A673 (cell line): ENCODE data around the gene CSNK1D. TPM values are rescaled to one million over a fixed set of nuclear protein-coding genes. Genes with fewer than 3 reads are reported as not detected.

ENCODE experiments used
- BruUV-seq: library from RNA; stranded (reverse); fragments of 400-500 nt; replicated peaks from 2 replicates; lab custom pipeline; 2021; lab: Mats Ljungman, UMichigan
- CTCF ChIA-PET: fragments of 300-600 bp; sonication (Branson Sonifier 250); formaldehyde crosslinking; loops from one replicate; lab custom pipeline; 2022; ENCODE audit warnings: antibody characterized with exemption; lab: Charles Lee
- POLR2A ChIA-PET: fragments of 300-600 bp; sonication (Branson Sonifier 250); formaldehyde crosslinking; loops from one replicate; lab custom pipeline; 2022; ENCODE audit warnings: antibody characterized with exemption; ENCODE audit not compliant: low non-redundant PET; lab: Charles Lee
- DNase-seq: peaks from one replicate; pipeline ENCODE4 v3.0.0-alpha.2; 2015; ENCODE audit warnings: low spot score
- H3K27ac ChIP-seq: fragments of 200-600 bp; sonication (generic); 2 replicates; pipeline ENCODE4 v1.5.1; 2016; ENCODE audit warnings: mixed run types, low read depth, mild to moderate bottlenecking, mixed read lengths, antibody characterized with exemption, low read length; ENCODE audit not compliant: poor library complexity, severe bottlenecking
- H3K27me3 ChIP-seq: fragments of 200-600 bp; sonication (generic); replicated peaks from 2 replicates; pipeline ENCODE4 v1.6.1; 2017; ENCODE audit warnings: mixed run types, low read depth, mild to moderate bottlenecking, mixed read lengths, antibody characterized with exemption, low read length; ENCODE audit not compliant: insufficient read depth, poor library complexity
- H3K36me3 ChIP-seq: fragments of 200-600 bp; sonication (generic); 2 replicates; pipeline ENCODE4 v1.6.1; 2016; ENCODE audit warnings: mixed run types, mild to moderate bottlenecking, mixed read lengths, antibody characterized with exemption, low read length; ENCODE audit not compliant: insufficient read depth, poor library complexity, severe bottlenecking
- H3K4me1 ChIP-seq: fragments of 200-600 bp; sonication (generic); 2 replicates; pipeline ENCODE4 v1.6.1; 2017; ENCODE audit warnings: mixed run types, mild to moderate bottlenecking, mixed read lengths, antibody characterized with exemption, low read length; ENCODE audit not compliant: insufficient read depth, poor library complexity, severe bottlenecking
- H3K4me3 ChIP-seq: fragments of 200-600 bp; sonication (generic); 2 replicates; pipeline ENCODE4 v1.5.1; 2016; ENCODE audit warnings: low read depth, mixed run types, mild to moderate bottlenecking, mixed read lengths, low read length; ENCODE audit not compliant: poor library complexity, severe bottlenecking
- H3K9me3 ChIP-seq: fragments of 200-600 bp; sonication (generic); 2 replicates; pipeline ENCODE4 v1.6.1; 2016; ENCODE audit warnings: mixed run types, low read depth, mild to moderate bottlenecking, mixed read lengths, antibody characterized with exemption, low read length; ENCODE audit not compliant: poor library complexity, severe bottlenecking
- CTCF ChIP-seq: fragments of 300-800, 200-600 bp; sonication (generic); conservative IDR thresholded peaks from 2 replicates; pipeline ENCODE4 v1.5.1; 2017; ENCODE audit warnings: low read depth, mild to moderate bottlenecking, antibody characterized with exemption, low read length, moderate library complexity, mixed read lengths
- EZH2 ChIP-seq: fragments of 200-600 bp; sonication (generic); IDR thresholded peaks from 2 replicates; pipeline ENCODE4 v1.6.1; 2017; ENCODE audit warnings: borderline replicate concordance, low read depth, mild to moderate bottlenecking, mixed read lengths, antibody characterized with exemption, low read length; ENCODE audit not compliant: poor library complexity, severe bottlenecking
- intact Hi-C: fragments of 100-400 bp; cut with micrococcal nuclease; formaldehyde crosslinking; loops from one replicate; pipeline ENCODE4 v1.10.0; 2022; ENCODE audit not compliant: unreplicated experiment
- total RNA-seq: library from RNA; stranded (reverse); gene quantifications from 2 replicates; pipeline ENCODE4 v1.2.3, GENCODE V29; 2021

Gene CSNK1D
- total RNA-seq, 1 experiment from 2014 or later = 150 TPM

- POLR2A ChIA-PET = interaction anchor here (0.5 kb wide), 1 partner anchor 16 kb away, joined by 12 read pairs; no protein-coding TSS in a partner anchor
- intact Hi-C loops = no loop called here
- Histone ChIP-seq H3K9me3 (no peaks in the 10 kb centered on the region), H3K4me1 (peaks cover 20% of the 10 kb centered on the region), H3K36me3 (peaks cover 91% of the 10 kb centered on the region), H3K27me3 (no peaks in the 10 kb centered on the region), H3K4me3 (no peak overlapping the region), H3K27ac (no peak overlapping the region)
- BruUV-seq = no TSS peak
- CTCF ChIA-PET = no interaction called here
- no peak for DNase-seq
- TF ChIP-seq CTCF = no peak
- no peak for TF ChIP-seq EZH2
Measured at GRCh38 chr17:82252511-82253178, 20.9 kb downstream of the CSNK1D start.

- TF ChIP-seq CTCF (no peak), EZH2 (no peak)
- Histone ChIP-seq H3K4me1 (peaks cover 37% of the 10 kb centered on the region), H3K36me3 (peaks cover 90% of the 10 kb centered on the region), H3K27ac (no peak overlapping the region), H3K27me3 (no peaks in the 10 kb centered on the region), H3K9me3 (no peaks in the 10 kb centered on the region), H3K4me3 (no peak overlapping the region)
- POLR2A ChIA-PET = no interaction called here
- no TSS peak for BruUV-seq
- intact Hi-C loops = no loop called here
- no peak for DNase-seq
- CTCF ChIA-PET = interaction anchor here (0.6 kb wide), 1 partner anchor 26 kb away, joined by 4 read pairs; no protein-coding TSS in a partner anchor
Measured at GRCh38 chr17:82250868-82251500, 22.5 kb downstream of the CSNK1D start.

- POLR2A ChIA-PET = no interaction called here
- DNase-seq = no peak
- H3K27ac ChIP-seq = no peak overlapping the region
- CTCF ChIA-PET = no interaction called here
- no TSS peak for BruUV-seq
- TF ChIP-seq CTCF (no peak), EZH2 (no peak)
- H3K4me1 ChIP-seq = peaks cover 44% of the 10 kb centered on the region
- peaks cover 90% of the 10 kb centered on the region for H3K36me3 ChIP-seq
- no peaks in the 10 kb centered on the region for H3K9me3 ChIP-seq
- H3K4me3 ChIP-seq = no peak overlapping the region
- no peaks in the 10 kb centered on the region for H3K27me3 ChIP-seq
- intact Hi-C loops = loop anchor here (10.0 kb wide), 1 partner anchor 165 kb away; the partner anchor contains the start of genes HEXD and OGFOD3
Measured at GRCh38 chr17:82249896-82250581, 23.5 kb downstream of the CSNK1D start.
